ENCODE results near the gene SP2.

SP2 gene

DNA sequence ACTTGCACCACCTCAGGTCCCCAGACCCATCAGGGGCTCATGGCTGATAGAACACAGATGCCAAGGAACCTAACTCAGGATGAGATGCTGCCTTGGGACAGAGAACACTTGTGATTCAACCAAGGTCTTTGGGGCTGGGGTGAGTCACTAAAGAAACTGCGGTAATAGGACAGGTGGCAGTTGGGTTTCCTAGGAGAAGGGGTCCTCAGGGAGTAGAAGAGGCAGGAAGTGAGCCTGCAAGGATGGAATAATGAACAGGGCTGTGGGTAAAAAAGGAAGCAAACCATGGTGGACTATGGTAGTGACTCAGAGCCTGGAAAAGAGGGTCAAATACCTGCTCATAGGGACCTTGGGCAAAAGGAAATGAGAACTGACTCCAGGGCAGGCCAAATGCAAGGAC lies 38.8 kb downstream of the SP2 start:
- TF ChIP-seq RAD21 (IDR thresholded peaks at IDR 0.05; ENCODE audit: low read depth): no peak
- TF ChIP-seq, protein P1, sequence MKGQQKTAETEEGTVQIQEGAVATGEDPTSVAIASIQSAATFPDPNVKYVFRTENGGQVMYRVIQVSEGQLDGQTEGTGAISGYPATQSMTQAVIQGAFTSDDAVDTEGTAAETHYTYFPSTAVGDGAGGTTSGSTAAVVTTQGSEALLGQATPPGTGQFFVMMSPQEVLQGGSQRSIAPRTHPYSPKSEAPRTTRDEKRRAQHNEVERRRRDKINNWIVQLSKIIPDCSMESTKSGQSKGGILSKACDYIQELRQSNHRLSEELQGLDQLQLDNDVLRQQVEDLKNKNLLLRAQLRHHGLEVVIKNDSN (IDR thresholded peaks at IDR 0.05): no peak
- no peak for TF ChIP-seq YY1 (IDR thresholded peaks at IDR 0.05; ENCODE audit: low read depth)
- no peak for TF ChIP-seq NFIC (IDR thresholded peaks at IDR 0.05)
- no peak for TF ChIP-seq EGR1 (IDR thresholded peaks at IDR 0.05)
- TF ChIP-seq TCF12 (IDR thresholded peaks at IDR 0.05; ENCODE audit: low read depth): no peak
- no peak for TF ChIP-seq EP300 (IDR thresholded peaks at IDR 0.05; ENCODE audit: borderline replicate concordance)
- no peak for TF ChIP-seq TAF1 (IDR thresholded peaks at IDR 0.05; ENCODE audit: low read depth)
- TF ChIP-seq ZBTB7A (IDR thresholded peaks at IDR 0.05; ENCODE audit: low read depth): no peak
- TF ChIP-seq, protein P2, sequence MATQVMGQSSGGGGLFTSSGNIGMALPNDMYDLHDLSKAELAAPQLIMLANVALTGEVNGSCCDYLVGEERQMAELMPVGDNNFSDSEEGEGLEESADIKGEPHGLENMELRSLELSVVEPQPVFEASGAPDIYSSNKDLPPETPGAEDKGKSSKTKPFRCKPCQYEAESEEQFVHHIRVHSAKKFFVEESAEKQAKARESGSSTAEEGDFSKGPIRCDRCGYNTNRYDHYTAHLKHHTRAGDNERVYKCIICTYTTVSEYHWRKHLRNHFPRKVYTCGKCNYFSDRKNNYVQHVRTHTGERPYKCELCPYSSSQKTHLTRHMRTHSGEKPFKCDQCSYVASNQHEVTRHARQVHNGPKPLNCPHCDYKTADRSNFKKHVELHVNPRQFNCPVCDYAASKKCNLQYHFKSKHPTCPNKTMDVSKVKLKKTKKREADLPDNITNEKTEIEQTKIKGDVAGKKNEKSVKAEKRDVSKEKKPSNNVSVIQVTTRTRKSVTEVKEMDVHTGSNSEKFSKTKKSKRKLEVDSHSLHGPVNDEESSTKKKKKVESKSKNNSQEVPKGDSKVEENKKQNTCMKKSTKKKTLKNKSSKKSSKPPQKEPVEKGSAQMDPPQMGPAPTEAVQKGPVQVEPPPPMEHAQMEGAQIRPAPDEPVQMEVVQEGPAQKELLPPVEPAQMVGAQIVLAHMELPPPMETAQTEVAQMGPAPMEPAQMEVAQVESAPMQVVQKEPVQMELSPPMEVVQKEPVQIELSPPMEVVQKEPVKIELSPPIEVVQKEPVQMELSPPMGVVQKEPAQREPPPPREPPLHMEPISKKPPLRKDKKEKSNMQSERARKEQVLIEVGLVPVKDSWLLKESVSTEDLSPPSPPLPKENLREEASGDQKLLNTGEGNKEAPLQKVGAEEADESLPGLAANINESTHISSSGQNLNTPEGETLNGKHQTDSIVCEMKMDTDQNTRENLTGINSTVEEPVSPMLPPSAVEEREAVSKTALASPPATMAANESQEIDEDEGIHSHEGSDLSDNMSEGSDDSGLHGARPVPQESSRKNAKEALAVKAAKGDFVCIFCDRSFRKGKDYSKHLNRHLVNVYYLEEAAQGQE (IDR thresholded peaks at IDR 0.05; ENCODE audit: low read depth): no peak
- TF ChIP-seq CREB1 (IDR thresholded peaks at IDR 0.05; ENCODE audit: low read depth): no peak
- no peak for TF ChIP-seq CEBPB (IDR thresholded peaks at IDR 0.05)
- no peak for TF ChIP-seq FOXM1 (IDR thresholded peaks at IDR 0.05; ENCODE audit: borderline replicate concordance, low read depth)
- TF ChIP-seq, protein P3, sequence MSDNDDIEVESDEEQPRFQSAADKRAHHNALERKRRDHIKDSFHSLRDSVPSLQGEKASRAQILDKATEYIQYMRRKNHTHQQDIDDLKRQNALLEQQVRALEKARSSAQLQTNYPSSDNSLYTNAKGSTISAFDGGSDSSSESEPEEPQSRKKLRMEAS (IDR thresholded peaks at IDR 0.05): no peak
- no peak for TF ChIP-seq TEAD4 (IDR thresholded peaks at IDR 0.05)

DNA sequence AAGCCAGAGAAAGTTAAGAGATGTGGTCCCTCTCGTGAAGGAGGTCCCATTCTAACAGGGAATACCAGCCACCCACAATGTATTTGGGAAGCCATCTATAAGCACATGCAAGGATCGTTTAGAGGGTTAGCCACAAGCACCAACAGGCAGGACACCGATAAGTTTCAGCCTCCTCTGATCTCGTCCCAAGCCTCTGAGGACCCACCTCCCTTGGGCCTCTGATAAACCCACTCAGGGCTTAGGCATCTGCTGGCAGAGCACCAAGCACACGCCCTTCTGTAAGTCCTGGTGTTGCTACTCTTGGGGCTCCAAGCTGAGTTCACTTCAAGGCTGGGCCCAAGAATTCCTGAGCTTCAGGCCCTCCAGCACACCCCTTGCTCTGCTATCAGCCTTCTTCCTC lies 39.9 kb downstream of the SP2 start:
- TF ChIP-seq NFIC (IDR thresholded peaks at IDR 0.05) (peak; percentile 33; the same call in 1 of the 2 replicates), CREB1 (IDR thresholded peaks at IDR 0.05; ENCODE audit: low read depth) (no peak), YY1 (IDR thresholded peaks at IDR 0.05; ENCODE audit: low read depth) (no peak), EP300 (IDR thresholded peaks at IDR 0.05; ENCODE audit: borderline replicate concordance) (no peak), FOXM1 (IDR thresholded peaks at IDR 0.05; ENCODE audit: borderline replicate concordance, low read depth) (no peak)
- TF ChIP-seq, protein P1 (IDR thresholded peaks at IDR 0.05): no peak

DNA sequence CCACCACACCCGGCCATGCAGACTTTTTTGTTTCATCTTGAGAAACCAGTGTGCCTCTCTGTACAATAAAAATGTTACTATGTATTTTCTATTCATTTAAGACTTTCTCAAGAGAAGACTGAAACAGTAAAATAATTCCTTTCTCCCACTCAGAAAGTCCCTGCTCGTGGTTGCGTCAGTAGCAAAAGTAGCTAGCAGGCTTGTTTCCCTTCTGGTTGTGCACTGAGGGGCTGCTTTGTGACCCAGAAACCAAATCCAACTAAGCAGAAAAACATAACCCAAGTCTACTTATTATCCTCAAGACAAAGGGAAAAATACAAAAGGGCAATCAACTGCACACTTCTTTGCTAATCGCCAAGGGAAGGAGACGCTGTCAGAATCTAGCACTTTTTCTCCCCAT lies 41.9 kb downstream of the SP2 start:
- TF ChIP-seq, protein P2 (IDR thresholded peaks at IDR 0.05; ENCODE audit: low read depth): no peak
- no peak for TF ChIP-seq ZBTB7A (IDR thresholded peaks at IDR 0.05; ENCODE audit: low read depth)
- TF ChIP-seq, protein P3 (IDR thresholded peaks at IDR 0.05): no peak
- no peak for TF ChIP-seq TAF1 (IDR thresholded peaks at IDR 0.05; ENCODE audit: low read depth)
- no peak for TF ChIP-seq CREB1 (IDR thresholded peaks at IDR 0.05; ENCODE audit: low read depth)
- no peak for TF ChIP-seq EP300 (IDR thresholded peaks at IDR 0.05; ENCODE audit: borderline replicate concordance)
- TF ChIP-seq RAD21 (IDR thresholded peaks at IDR 0.05; ENCODE audit: low read depth): no peak
- TF ChIP-seq NFIC (IDR thresholded peaks at IDR 0.05): no peak
- TF ChIP-seq EGR1 (IDR thresholded peaks at IDR 0.05): no peak
- TF ChIP-seq TCF12 (IDR thresholded peaks at IDR 0.05; ENCODE audit: low read depth): no peak
- no peak for TF ChIP-seq FOXM1 (IDR thresholded peaks at IDR 0.05; ENCODE audit: borderline replicate concordance, low read depth)
- TF ChIP-seq YY1 (IDR thresholded peaks at IDR 0.05; ENCODE audit: low read depth): no peak
- TF ChIP-seq, protein P1 (IDR thresholded peaks at IDR 0.05): no peak
- no peak for TF ChIP-seq TEAD4 (IDR thresholded peaks at IDR 0.05)
- no peak for TF ChIP-seq CEBPB (IDR thresholded peaks at IDR 0.05)

DNA sequence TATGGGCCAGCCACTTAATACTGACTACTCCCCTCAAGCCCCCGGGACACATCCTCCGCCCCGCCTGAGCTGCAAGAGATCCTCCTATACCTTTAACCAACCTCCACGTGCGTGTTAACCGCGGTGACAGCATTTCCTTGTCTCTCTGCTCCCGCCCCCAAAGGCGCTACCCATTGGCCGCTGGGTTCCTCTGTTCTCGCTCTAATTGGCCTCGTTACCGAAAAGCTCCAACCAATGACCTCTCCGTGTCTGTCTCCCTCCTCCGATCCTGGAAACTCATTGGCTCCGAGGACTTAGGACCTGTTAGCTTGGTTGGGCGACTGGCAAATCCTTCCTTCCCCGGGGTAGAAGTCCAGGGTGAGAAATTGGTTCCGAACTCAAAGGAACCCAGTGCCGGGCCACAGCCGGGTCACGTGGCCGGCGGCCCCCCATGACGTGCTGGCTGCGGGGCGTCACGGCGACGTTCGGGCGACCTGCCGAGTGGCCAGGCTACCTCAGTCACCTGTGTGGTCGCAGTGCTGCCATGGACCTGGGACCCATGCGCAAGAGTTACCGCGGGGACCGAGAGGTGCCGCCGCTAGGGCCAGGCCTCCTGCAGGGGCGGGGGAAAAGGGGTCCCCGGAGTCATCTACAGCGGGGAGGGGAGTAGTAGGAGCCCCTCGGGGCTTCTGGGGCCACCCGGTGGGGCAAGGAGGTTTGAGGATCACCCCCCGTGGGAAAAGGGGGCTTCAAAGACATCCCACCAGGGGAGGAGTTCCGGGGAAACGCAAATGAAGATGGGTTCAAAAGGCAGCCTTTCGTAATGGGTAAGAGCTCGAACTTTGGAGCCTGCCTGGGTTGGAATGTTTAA lies 45.4 kb downstream of the SP2 start, which contains the start of gene PNPO:
Gene PNPO (plus strand): TSS at position 326 of the 850 bp plus-strand sequence. CDS start 105 bp downstream, at position 431.
- TF ChIP-seq TCF12 (IDR thresholded peaks at IDR 0.05; ENCODE audit: low read depth) (0 out of 2 replicates have a peak, but pooled peaks have one; percentile 12), YY1 (IDR thresholded peaks at IDR 0.05; ENCODE audit: low read depth) (no peak; the same call in none of the 2 replicates), EGR1 (IDR thresholded peaks at IDR 0.05) (no peak), ZBTB7A (IDR thresholded peaks at IDR 0.05; ENCODE audit: low read depth) (peak; percentile 85), CREB1 (IDR thresholded peaks at IDR 0.05; ENCODE audit: low read depth) (no peak), EP300 (IDR thresholded peaks at IDR 0.05; ENCODE audit: borderline replicate concordance) (no peak; the same call in 1 of the 2 replicates), TAF1 (IDR thresholded peaks at IDR 0.05; ENCODE audit: low read depth) (peak; percentile 79), NFIC (IDR thresholded peaks at IDR 0.05) (no peak), TEAD4 (IDR thresholded peaks at IDR 0.05) (0 out of 2 replicates have a peak, but pooled peaks have one; percentile 3), CEBPB (IDR thresholded peaks at IDR 0.05) (no peak), RAD21 (IDR thresholded peaks at IDR 0.05; ENCODE audit: low read depth) (no peak), FOXM1 (IDR thresholded peaks at IDR 0.05; ENCODE audit: borderline replicate concordance, low read depth) (no peak)
- TF ChIP-seq, protein P1 (IDR thresholded peaks at IDR 0.05): peak; percentile 95
- TF ChIP-seq, protein P3 (IDR thresholded peaks at IDR 0.05): peak; percentile 100
- TF ChIP-seq, protein P2 (IDR thresholded peaks at IDR 0.05; ENCODE audit: low read depth): no peak

Measured in Ishikawa (cell line).